PFSK-1 (cell line): ENCODE results near the gene SLC5A9.

Experiments used
- FOXP2 ChIP-seq: optimal IDR thresholded peaks from 2 replicates; pipeline ENCODE3; 2011; ENCODE audit warnings: borderline replicate concordance, control low read depth, inconsistent platforms; ENCODE audit not compliant: insufficient read depth; ENCODE audit errors: extremely low read length, extremely low read depth
- POLR2AphosphoS5 ChIP-seq: IDR thresholded peaks from 2 replicates; pipeline ENCODE4 v1.6.1; 2012; ENCODE audit warnings: low read depth, mild to moderate bottlenecking, control low read depth, low read length, moderate library complexity
- SIN3A ChIP-seq: IDR thresholded peaks from 2 replicates; pipeline ENCODE4 v1.6.1; 2012; ENCODE audit warnings: mild to moderate bottlenecking, low read length, moderate library complexity, borderline replicate concordance; ENCODE audit not compliant: insufficient read depth
- TAF1 ChIP-seq: IDR thresholded peaks from 2 replicates; pipeline ENCODE4 v1.6.1; 2012; ENCODE audit warnings: low read length, control low read depth, borderline replicate concordance; ENCODE audit not compliant: insufficient read depth
- TF ChIP-seq, protein P1 (sequence below), 2 experiments: IDR thresholded peaks; 2 replicates each; pipeline versions ENCODE4 v1.6.1 to v1.8.0; 2011 to 2012; ENCODE audit warnings: low read depth in 2 of 2, low read length in 2 of 2, control low read depth in 1 of 2, inconsistent platforms in 1 of 2, mild to moderate bottlenecking in 1 of 2, moderate library complexity in 1 of 2; ENCODE audit not compliant: insufficient read depth in 1 of 2

The SLC5A9 gene

DNA sequence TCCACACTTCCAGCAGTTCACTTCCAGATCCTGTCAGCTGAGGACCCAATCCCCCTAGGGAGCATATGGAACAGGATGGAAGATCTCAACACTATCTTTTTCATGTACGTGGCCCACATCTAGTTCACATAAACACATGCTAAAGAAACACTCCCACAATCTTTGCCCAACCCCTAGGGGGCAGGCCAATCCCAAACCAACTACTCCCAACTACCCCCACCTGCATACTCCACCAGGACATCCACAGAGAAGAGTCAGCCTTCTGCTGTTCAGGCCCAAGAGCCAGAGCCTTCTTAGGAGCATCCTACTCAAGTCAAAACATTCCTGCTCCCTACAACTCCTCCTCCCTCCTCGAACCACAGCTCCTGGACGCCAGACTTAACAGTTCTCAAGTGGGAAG, 5.6 kb upstream of the SLC5A9 start:
- TF ChIP-seq FOXP2 (no peak), TAF1 (no peak), POLR2AphosphoS5 (no peak), SIN3A (no peak)
- TF ChIP-seq, protein P1, sequence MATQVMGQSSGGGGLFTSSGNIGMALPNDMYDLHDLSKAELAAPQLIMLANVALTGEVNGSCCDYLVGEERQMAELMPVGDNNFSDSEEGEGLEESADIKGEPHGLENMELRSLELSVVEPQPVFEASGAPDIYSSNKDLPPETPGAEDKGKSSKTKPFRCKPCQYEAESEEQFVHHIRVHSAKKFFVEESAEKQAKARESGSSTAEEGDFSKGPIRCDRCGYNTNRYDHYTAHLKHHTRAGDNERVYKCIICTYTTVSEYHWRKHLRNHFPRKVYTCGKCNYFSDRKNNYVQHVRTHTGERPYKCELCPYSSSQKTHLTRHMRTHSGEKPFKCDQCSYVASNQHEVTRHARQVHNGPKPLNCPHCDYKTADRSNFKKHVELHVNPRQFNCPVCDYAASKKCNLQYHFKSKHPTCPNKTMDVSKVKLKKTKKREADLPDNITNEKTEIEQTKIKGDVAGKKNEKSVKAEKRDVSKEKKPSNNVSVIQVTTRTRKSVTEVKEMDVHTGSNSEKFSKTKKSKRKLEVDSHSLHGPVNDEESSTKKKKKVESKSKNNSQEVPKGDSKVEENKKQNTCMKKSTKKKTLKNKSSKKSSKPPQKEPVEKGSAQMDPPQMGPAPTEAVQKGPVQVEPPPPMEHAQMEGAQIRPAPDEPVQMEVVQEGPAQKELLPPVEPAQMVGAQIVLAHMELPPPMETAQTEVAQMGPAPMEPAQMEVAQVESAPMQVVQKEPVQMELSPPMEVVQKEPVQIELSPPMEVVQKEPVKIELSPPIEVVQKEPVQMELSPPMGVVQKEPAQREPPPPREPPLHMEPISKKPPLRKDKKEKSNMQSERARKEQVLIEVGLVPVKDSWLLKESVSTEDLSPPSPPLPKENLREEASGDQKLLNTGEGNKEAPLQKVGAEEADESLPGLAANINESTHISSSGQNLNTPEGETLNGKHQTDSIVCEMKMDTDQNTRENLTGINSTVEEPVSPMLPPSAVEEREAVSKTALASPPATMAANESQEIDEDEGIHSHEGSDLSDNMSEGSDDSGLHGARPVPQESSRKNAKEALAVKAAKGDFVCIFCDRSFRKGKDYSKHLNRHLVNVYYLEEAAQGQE (IDR thresholded peaks at IDR 0.05; ENCODE audit: insufficient read depth in 1 of 2, low read depth in 2 of 2, low read length in 2 of 2) = no peak

DNA sequence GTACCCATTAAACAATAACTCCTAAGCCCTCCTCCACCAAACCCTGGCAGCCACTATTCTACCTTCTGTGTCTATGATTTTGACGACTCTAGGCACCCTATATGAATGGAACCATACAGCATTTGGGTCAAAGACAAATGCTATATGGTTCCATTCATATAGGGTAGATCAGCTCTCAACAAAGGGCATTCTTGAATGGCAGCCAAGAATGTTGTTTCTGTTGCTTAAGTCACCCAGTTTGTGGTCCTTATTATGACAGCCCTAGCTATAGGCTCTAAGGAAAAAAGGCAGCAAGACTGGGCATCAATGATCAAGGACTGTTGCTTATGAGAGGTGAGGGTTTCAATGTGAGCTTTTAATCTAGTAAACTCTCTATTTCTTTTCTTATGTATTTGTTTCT, 4.7 kb upstream of the SLC5A9 start:
- no peak for TF ChIP-seq TAF1
- no peak for TF ChIP-seq POLR2AphosphoS5
- TF ChIP-seq SIN3A = no peak
- TF ChIP-seq, protein P1 (IDR thresholded peaks at IDR 0.05; ENCODE audit: insufficient read depth in 1 of 2, low read depth in 2 of 2, low read length in 2 of 2) = no peak
- no peak for TF ChIP-seq FOXP2

DNA sequence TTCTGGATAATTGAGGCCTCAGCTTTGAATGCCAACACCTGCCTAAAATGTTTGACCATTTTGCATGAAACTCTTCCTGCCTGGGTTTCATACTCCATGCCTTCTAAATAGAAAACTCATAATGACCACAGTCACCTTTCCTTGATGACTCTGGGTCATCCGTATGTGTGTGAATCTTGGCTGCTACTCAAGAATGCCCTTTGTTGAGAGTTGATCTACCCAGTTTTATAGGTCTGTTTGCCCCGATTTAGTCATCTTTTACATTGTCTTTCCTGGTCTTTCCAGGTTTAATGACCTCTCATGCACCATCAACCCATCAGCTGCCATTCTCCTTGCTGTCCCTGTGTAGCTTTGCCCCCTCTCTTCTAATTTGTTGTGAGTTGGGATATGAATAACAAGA, 2.7 kb upstream of the SLC5A9 start:
- TF ChIP-seq POLR2AphosphoS5 = no peak
- TF ChIP-seq TAF1 = no peak
- TF ChIP-seq FOXP2 = no peak
- TF ChIP-seq SIN3A = no peak
- TF ChIP-seq, protein P1 (IDR thresholded peaks at IDR 0.05; ENCODE audit: insufficient read depth in 1 of 2, low read depth in 2 of 2, low read length in 2 of 2) = no peak

DNA sequence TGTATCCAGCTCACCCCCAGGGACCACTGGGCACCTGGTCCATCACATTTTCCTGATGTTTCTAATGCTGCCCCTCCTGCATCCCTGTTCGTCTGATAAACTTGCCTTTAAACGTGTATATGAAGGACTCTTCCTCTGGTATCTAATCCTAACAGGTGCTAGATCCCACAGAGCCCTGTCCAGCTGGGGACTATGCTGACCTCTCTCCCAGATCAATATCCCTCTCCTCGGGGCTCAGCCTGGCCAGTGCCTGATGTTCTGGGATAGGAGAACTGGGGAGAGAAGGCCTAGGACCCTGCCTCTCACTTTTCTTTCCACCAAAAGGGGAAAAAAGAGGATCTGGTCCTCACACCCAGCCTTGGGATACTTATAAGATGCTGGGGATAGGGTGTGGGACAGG, 1.4 kb upstream of the SLC5A9 start:
- TF ChIP-seq TAF1 (no peak), FOXP2 (no peak), POLR2AphosphoS5 (no peak), SIN3A (no peak)
- TF ChIP-seq, protein P1 (IDR thresholded peaks at IDR 0.05; ENCODE audit: insufficient read depth in 1 of 2, low read depth in 2 of 2, low read length in 2 of 2) = no peak

DNA sequence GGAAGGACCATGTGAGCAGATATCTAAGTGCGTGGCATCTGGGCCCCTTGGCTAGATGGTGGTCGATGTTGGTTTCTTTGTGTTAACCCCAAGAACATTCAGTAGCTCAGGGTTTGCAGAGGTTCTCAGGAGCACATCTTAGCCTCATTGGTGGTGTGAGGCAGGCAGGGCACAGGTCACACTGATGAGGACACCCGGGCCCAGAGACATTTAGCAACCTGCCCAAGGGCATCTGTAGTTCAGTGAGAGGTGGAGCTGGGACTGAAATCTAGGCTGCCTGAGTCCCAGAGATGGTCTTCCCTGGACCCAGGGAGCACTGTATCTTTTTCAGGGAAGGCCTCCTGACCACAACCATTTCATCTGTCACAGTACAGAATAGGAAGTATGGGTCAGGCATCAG, 859 bp upstream of the SLC5A9 start:
- no peak for TF ChIP-seq FOXP2
- TF ChIP-seq, protein P1 (IDR thresholded peaks at IDR 0.05; ENCODE audit: insufficient read depth in 1 of 2, low read depth in 2 of 2, low read length in 2 of 2) = no peak
- no peak for TF ChIP-seq POLR2AphosphoS5
- TF ChIP-seq SIN3A = no peak
- no peak for TF ChIP-seq TAF1
